Ovary (tissue), 3 donors: ENCODE results near the gene ZNF416.

Experiments
- EP300 ChIP-seq: sonication (generic); formaldehyde crosslinking; IDR thresholded peaks from one replicate; pipeline ENCODE4 v1.6.1; 2017; ENCODE audit warnings: antibody characterized with exemption
- POLR2A ChIP-seq: fragments of 450-650 bp; IDR thresholded peaks from one replicate; pipeline ENCODE4 v1.6.1; 2017; ENCODE audit warnings: antibody characterized with exemption, mild to moderate bottlenecking, moderate library complexity
- TF ChIP-seq, protein P1 (sequence below), 3 donors: fragments of 450-650 bp in 2 of 3; fragments of 200-600 bp in 1 of 3; IDR thresholded peaks; one replicate each; pipeline versions ENCODE4 v1.5.1 to v1.8.0; 2016 to 2022; ENCODE audit warnings: antibody characterized with exemption in 3 of 3, mild to moderate bottlenecking in 1 of 3
- donor health status: DM: no; HTN: no; CAD: no.

- TF ChIP-seq, protein P1, sequence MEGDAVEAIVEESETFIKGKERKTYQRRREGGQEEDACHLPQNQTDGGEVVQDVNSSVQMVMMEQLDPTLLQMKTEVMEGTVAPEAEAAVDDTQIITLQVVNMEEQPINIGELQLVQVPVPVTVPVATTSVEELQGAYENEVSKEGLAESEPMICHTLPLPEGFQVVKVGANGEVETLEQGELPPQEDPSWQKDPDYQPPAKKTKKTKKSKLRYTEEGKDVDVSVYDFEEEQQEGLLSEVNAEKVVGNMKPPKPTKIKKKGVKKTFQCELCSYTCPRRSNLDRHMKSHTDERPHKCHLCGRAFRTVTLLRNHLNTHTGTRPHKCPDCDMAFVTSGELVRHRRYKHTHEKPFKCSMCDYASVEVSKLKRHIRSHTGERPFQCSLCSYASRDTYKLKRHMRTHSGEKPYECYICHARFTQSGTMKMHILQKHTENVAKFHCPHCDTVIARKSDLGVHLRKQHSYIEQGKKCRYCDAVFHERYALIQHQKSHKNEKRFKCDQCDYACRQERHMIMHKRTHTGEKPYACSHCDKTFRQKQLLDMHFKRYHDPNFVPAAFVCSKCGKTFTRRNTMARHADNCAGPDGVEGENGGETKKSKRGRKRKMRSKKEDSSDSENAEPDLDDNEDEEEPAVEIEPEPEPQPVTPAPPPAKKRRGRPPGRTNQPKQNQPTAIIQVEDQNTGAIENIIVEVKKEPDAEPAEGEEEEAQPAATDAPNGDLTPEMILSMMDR (IDR thresholded peaks at IDR 0.05) = no peak
- TF ChIP-seq POLR2A (no peak), EP300 (no peak)
These were observed 21.1 kb downstream of the ZNF416 start for GRCh38 chr19:57557659-57558058.
